ENCODE data around the gene HAAO. TPM values are rescaled to one million over a fixed set of nuclear protein-coding genes. Genes with fewer than 3 reads are reported as not detected.

HAAO gene
- total RNA-seq, 1 donor from 2014 or later = 1.1 TPM

GRCh38 chr2:42792087-42792582, 248 bp downstream of the HAAO start:
- peaks cover 8% of the 10 kb centered on the region for H3K27me3 ChIP-seq (ENCODE audit: insufficient read depth, low read length)
- peak overlapping the region; percentile 48 for H3K4me3 ChIP-seq (ENCODE audit: insufficient read depth, low read depth, low read length)
- H3K27ac ChIP-seq (ENCODE audit: low read depth, low read length) = no peak overlapping the region
- peak overlapping the region; percentile 62 for H3K9ac ChIP-seq (ENCODE audit: low read length)
- Mint-ChIP-seq H3K36me3 (ENCODE audit: low read depth, unreplicated experiment) (peaks cover 7% of the 10 kb centered on the region), H3K27ac (ENCODE audit: unreplicated experiment) (peak overlapping the region; percentile 79), H3K27me3 (ENCODE audit: low read depth, unreplicated experiment) (peaks cover 27% of the 10 kb centered on the region), H3K4me1 (ENCODE audit: low read depth, unreplicated experiment) (peaks cover 21% of the 10 kb centered on the region), H3K4me3 (ENCODE audit: unreplicated experiment) (peak overlapping the region; percentile 60), H3K9me3 (ENCODE audit: unreplicated experiment) (peaks cover 8% of the 10 kb centered on the region)
- H4K20me1 ChIP-seq (ENCODE audit: insufficient read depth, low read length) = no peaks in the 10 kb centered on the region
- FAIRE-seq (no peak), DNase-seq (ENCODE audit: low read depth) (no peak)
- H3K4me1 ChIP-seq (ENCODE audit: insufficient read depth, low read length) = peaks cover 4% of the 10 kb centered on the region
- H2AFZ ChIP-seq (ENCODE audit: low read depth, low read length) = peak overlapping the region; percentile 79
- no peaks in the 10 kb centered on the region for H3K36me3 ChIP-seq (ENCODE audit: insufficient read depth, low read length)
- H3K79me2 ChIP-seq (ENCODE audit: insufficient read depth, low read length) = no peaks in the 10 kb centered on the region
- no peaks in the 10 kb centered on the region for H3K9me3 ChIP-seq (ENCODE audit: insufficient read depth, low read depth, low read length)
- no peak for TF ChIP-seq EZH2 (IDR thresholded peaks at IDR 0.05; ENCODE audit: insufficient read depth, low read length)
- TF ChIP-seq CTCF (IDR thresholded peaks at IDR 0.05; ENCODE audit: insufficient read depth, low read depth, low read length) = no peak
- H3K4me2 ChIP-seq (ENCODE audit: low read length) = peak overlapping the region; percentile 85

GRCh38 chr2:42791606-42792005, 777 bp downstream of the HAAO start:
- H3K27me3 Mint-ChIP-seq (ENCODE audit: low read depth, unreplicated experiment) = peaks cover 27% of the 10 kb centered on the region
- Histone ChIP-seq H3K27me3 (ENCODE audit: insufficient read depth, low read length) (peaks cover 8% of the 10 kb centered on the region), H3K9ac (ENCODE audit: low read length) (no peak overlapping the region), H3K4me3 (ENCODE audit: insufficient read depth, low read depth, low read length) (no peak overlapping the region), H3K4me1 (ENCODE audit: insufficient read depth, low read length) (peaks cover 4% of the 10 kb centered on the region), H3K9me3 (ENCODE audit: insufficient read depth, low read depth, low read length) (no peaks in the 10 kb centered on the region), H3K27ac (ENCODE audit: low read depth, low read length) (no peak overlapping the region), H3K36me3 (ENCODE audit: insufficient read depth, low read length) (no peaks in the 10 kb centered on the region), H2AFZ (ENCODE audit: low read depth, low read length) (no peak overlapping the region), H4K20me1 (ENCODE audit: insufficient read depth, low read length) (no peaks in the 10 kb centered on the region), H3K4me2 (ENCODE audit: low read length) (no peak overlapping the region), H3K79me2 (ENCODE audit: insufficient read depth, low read length) (no peaks in the 10 kb centered on the region)
- peaks cover 21% of the 10 kb centered on the region for H3K4me1 Mint-ChIP-seq (ENCODE audit: low read depth, unreplicated experiment)
- H3K4me3 Mint-ChIP-seq (ENCODE audit: unreplicated experiment) = peak overlapping the region; percentile 34
- H3K36me3 Mint-ChIP-seq (ENCODE audit: low read depth, unreplicated experiment) = peaks cover 7% of the 10 kb centered on the region
- TF ChIP-seq CTCF (IDR thresholded peaks at IDR 0.05; ENCODE audit: insufficient read depth, low read depth, low read length) (no peak), EZH2 (IDR thresholded peaks at IDR 0.05; ENCODE audit: insufficient read depth, low read length) (no peak)
- peaks cover 8% of the 10 kb centered on the region for H3K9me3 Mint-ChIP-seq (ENCODE audit: unreplicated experiment)
- FAIRE-seq = no peak
- peak overlapping the region; percentile 79 for H3K27ac Mint-ChIP-seq (ENCODE audit: unreplicated experiment)
- no peak for DNase-seq (ENCODE audit: low read depth)

GRCh38 chr2:42789751-42790150, 2.6 kb downstream of the HAAO start:
- Histone ChIP-seq H4K20me1 (ENCODE audit: insufficient read depth, low read length) (no peaks in the 10 kb centered on the region), H3K27ac (ENCODE audit: low read depth, low read length) (no peak overlapping the region), H3K4me3 (ENCODE audit: insufficient read depth, low read depth, low read length) (no peak overlapping the region), H3K4me1 (ENCODE audit: insufficient read depth, low read length) (peaks cover 4% of the 10 kb centered on the region), H3K9ac (ENCODE audit: low read length) (no peak overlapping the region), H3K36me3 (ENCODE audit: insufficient read depth, low read length) (no peaks in the 10 kb centered on the region), H3K79me2 (ENCODE audit: insufficient read depth, low read length) (no peaks in the 10 kb centered on the region), H3K4me2 (ENCODE audit: low read length) (no peak overlapping the region), H2AFZ (ENCODE audit: low read depth, low read length) (no peak overlapping the region), H3K27me3 (ENCODE audit: insufficient read depth, low read length) (peaks cover 8% of the 10 kb centered on the region), H3K9me3 (ENCODE audit: insufficient read depth, low read depth, low read length) (no peaks in the 10 kb centered on the region)
- DNase-seq (ENCODE audit: low read depth) (no peak), FAIRE-seq (no peak)
- Mint-ChIP-seq H3K4me3 (ENCODE audit: unreplicated experiment) (no peak overlapping the region), H3K4me1 (ENCODE audit: low read depth, unreplicated experiment) (peaks cover 12% of the 10 kb centered on the region), H3K9me3 (ENCODE audit: unreplicated experiment) (peaks cover 8% of the 10 kb centered on the region), H3K36me3 (ENCODE audit: low read depth, unreplicated experiment) (peaks cover 7% of the 10 kb centered on the region), H3K27ac (ENCODE audit: unreplicated experiment) (no peak overlapping the region), H3K27me3 (ENCODE audit: low read depth, unreplicated experiment) (peaks cover 32% of the 10 kb centered on the region)
- TF ChIP-seq CTCF (IDR thresholded peaks at IDR 0.05; ENCODE audit: insufficient read depth, low read depth, low read length) = no peak
- no peak for TF ChIP-seq EZH2 (IDR thresholded peaks at IDR 0.05; ENCODE audit: insufficient read depth, low read length)
